Stimulated activated CD4-positive, alpha-beta T cell treated with anti-CD3 and anti-CD28 coated beads, Interleukin-15, amount 100 ng/mL, for 24 hours (primary cell): ENCODE results near the gene THOC7.
A peak's percentile ranks its signal among the peaks of the same experiment; 100 is the strongest.

ENCODE experiments used
- DNase-seq: peaks from one replicate; pipeline ENCODE4 v3.0.0-alpha.2; 2020

Gene THOC7

DNA sequence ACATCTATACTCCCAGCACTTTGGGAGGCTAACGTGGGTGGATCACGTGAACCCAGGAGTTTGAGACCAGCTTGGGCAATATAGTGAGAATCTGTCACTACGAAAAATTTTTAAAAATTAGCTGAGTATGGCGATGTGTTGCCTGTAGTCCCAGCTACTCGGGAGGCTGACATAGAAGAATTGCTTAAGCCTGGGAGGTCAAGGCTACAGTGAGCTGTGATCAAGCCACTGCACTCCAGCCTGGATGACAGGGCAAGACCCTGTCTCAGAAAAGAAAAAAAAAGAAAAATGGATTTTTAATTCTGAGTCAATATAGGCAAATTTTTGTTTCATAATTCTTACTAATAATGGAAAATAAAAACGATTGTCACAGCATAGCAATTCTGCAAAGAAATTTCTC lies 31.2 kb downstream of the THOC7 start:
- no peak for DNase-seq

DNA sequence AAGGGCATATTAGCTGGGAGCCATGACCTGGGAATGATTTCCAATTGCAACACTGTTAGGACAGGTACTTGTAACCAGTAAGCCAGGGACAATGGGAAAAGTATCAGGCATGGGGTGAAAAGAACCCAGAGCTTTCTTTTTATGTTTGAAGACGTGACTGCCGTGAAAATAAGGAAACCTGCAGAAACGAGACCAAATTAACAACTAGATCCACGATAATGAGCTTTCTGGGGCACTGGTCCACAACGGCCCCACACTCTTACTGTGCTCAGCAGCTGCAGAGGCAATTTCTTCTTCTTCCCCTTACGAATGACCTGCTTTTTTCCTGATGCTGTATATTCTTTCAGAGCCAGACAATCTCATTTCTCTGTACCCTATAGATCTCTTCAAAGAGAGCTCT lies 33.1 kb downstream of the THOC7 start:
- no peak for DNase-seq

DNA sequence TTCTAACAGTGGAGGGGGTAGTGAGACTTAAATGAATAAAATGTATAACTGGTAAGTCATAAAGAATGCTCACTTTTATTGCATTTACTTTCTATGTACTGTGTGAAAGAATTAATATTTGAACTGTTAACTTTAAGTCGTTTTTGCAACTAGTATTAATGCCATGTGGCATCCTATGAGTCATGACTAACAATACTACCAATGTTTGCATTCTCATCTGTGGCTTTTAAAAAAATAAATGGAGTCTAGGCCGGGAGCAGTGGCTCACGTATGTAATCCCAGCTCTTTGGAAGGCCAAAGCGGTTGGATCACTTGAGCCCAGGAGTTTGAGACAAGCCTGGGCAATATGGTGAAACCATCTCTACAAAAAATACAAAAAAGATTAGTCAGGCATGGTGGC lies 39.3 kb downstream of the THOC7 start:
- no peak for DNase-seq

DNA sequence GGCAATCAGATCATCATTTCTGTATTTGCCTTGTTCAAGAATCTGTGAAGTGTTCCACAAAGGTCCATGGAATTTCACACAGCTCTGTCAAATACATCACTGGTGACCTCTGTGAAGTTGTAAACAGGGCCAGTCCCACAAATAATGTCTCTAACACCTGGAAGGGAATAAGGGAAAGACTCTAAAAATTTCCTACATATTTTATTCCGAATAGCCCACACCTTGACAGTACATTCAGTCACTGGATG lies 44.5 kb downstream of the THOC7 start, which contains the start of gene C3orf49:
C3orf49 (plus strand) TSS at position 149 of the 248 bp plus-strand sequence. CDS start 173 bp downstream, outside the sequence.
- no peak for DNase-seq

DNA sequence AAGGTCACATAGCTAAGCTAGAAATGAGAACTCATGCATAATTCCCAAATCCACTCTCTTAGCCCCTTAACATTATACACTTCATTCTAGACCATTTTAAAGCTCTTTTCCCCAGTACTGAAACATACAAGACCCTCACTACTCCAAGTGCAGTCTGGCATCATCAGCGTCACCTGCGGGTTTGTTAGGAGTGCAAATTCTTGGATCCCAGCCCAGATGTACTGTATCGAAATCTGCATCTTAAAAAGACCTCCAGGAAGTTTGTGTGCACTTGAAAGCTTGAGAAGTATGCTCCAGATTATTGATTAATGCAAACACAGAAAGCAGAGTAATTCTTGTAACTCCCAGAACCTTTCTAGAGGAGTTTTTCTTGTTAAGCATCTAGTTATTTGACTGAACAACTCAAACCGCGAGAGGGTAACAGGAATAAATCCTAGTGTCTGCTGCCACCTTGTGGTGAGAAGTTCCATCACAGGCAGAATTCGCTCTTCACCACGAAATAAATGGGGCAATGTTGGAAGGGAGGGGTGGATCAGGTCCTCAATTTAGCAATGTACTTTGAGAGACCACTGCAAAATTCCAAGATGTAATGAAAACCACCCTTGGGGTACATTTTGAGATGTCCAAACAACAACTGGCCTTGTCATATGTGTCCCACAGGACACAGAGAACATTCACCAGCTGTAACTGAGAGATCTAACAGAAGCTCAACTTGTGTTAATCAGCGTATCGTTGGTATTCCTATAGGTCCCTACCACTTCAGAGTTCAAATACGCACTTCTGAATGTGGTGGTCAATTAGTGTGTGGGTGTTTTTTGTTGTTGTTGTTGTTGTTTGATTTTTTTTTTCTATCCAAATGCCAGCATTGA lies 45.1 kb downstream of the THOC7 start:
- peak; percentile 65 for DNase-seq

DNA sequence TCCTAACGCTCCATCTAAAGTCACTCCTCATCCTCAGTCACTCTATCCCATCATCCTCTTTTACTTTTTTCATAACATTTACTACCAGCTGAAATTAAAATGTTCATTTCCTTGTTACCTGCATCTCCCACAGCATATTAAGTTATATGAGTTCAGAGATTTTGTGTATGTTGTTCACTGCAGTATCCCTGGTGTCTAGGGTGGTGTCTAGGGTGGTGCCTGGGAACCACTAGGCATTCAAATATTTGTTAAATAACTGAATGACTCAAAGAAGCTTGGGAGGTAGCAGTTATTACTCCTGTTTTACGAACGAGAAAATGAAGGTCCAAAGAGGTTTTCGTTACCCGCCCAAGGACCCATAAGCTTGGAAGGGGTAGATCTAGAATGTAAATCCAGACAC lies 46.4 kb downstream of the THOC7 start:
- no peak for DNase-seq

DNA sequence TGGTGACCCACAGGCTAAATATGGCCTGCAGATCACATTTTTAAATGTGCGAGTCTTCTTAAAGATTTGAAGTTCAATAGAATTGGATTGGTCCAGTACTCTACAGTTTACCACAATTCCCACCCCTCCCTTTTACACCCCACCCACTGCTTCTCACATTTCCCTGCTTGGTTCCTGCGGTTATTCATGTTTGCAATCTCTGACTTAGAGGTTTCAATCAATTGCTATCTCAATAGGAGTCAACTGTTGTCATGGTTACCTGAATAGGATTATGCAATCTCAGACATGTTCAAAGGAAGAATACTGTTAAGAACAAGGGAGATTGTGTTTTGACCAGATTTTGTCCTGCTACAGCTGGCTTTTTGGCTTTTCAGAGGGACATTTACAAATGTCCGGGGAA lies 49.4 kb downstream of the THOC7 start:
- no peak for DNase-seq

DNA sequence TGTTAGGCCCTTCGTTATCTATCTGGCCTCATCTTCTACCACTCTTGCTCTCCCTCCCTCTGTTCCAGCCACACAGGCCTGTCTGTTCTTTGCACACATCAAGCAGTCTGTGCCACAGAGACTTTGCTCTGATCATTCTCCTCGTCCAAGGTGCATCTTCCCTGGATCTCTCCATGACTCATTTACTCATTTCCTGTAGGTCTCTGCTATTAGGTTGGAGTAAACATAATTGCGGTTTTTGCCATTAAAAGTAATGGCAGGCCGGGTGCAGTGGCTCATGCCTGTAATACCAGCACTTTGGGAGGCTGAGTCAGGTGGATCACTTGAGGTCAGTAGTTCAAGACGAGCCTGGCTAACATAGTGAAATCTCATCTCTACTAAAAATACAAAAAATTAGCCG lies 54.0 kb downstream of the THOC7 start:
- DNase-seq: no peak

DNA sequence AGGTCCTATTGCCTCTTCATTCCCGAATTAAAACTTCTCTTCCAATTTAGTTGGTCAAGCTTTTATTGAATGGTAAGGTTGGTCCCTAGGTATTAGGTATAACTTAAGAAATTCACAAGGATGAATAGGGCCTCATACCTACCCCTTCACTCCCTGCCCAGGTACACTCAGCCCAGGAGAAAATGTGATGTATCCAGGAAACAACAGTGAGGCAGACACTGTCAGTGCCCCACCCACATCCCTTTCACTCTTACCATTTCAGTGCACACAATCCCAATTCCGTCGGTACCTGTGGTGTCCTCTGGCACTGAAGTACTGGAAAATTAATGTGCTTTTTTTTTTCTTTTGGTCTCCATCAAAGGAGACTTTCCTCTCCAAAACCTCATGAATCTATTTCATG lies 55.0 kb downstream of the THOC7 start:
- DNase-seq: no peak

DNA sequence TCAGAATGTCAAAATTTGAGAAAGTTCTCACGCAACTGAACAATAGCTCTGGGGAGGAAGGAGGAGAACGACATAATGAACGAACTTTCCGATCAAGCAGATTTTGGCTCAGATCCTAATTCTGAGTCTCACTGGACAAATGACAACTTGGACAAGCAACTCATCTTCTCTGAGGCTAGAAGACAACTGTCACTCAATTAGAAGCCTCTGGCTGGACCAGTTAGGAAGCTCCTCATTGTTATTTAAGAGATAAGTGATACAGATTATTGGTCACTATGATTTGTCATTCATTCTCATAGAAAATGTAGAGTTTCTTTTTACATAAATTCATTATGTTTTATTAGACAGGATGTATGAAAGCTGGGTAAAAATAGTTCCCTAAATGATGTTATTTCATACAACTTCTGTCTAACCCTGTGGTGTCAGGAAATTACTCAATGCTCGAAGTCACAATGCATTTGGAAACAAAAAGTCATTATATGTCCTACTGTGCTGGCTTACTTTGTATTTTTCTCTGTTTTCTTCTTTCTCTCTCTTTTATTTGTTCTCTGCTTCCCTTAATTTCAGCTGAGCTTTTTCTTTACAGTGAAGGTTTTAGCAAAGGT lies 55.5 kb downstream of the THOC7 start:
- DNase-seq: no peak

DNA sequence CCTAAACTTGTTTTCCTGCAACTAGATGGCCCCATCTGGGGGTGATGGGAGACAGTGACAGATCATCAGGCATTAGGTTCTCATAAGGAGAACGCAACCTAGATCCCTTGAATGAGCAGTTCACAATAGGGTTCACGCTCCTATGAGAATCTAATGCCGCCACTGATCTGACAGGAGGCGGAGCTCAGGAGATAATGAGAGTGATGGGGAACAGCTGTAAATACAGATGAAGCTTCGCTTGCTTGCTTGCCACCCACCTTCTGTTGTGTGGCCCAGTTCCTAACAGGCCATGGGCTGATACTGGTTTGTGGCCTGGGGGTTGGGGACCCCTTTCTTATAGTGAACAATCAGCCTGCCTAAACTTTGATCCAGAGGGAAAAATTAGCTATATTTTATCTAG lies 59.7 kb downstream of the THOC7 start:
- no peak for DNase-seq

DNA sequence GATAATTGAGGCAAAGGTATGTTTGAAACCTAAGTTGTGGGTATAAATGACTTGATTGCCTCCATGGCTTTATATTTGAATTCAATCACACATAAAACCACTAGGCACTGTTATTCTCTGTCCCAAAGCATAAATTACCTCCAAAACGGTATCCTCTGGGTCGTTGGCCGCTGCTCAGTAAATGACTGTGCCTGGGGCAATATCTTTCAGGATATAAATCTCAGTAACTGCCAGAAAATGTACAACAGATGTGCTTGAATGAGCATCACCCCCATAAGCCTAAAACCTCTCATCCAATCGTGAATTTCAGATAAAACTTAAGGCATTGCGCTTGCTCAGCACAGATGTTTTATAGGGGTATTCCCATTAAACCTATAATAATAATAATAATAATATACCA lies 63.5 kb downstream of the THOC7 start:
- no peak for DNase-seq

DNA sequence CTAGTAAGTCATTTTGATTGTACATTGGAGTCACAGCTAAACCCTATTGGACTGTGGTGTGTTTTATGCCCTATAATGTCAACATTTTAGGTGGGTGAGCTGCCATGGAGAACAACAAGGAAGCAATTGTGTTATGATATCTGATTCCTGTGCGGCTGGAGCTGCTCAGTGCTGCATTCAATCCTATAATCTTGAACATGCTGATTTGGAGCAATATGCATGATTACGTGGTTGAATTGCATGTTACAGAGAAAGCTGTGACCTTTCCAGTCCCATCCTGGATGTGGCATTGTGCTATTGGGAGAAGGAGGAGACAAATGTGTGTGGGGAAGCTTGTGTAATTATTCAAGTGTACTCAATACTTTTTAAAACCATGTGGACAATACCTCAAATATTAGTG lies 64.7 kb downstream of the THOC7 start:
- no peak for DNase-seq

DNA sequence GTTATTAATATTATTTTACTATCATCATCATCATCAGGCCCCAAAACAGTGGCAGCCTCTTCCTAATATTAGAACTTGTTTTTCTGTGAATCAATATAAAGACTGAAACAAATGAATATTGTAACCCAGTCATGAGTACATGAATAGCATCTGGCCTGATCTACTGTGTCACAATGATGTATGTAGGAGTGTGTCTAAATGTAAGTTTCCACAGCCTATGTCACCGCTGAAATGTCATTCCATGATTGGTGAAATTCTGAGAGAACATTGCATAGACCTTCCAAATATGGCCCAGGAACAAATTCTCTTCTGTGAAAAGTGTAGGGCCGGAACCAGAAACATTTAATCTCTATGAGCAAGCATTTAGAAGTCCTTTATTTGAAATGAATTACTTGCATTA lies 65.1 kb downstream of the THOC7 start:
- no peak for DNase-seq

DNA sequence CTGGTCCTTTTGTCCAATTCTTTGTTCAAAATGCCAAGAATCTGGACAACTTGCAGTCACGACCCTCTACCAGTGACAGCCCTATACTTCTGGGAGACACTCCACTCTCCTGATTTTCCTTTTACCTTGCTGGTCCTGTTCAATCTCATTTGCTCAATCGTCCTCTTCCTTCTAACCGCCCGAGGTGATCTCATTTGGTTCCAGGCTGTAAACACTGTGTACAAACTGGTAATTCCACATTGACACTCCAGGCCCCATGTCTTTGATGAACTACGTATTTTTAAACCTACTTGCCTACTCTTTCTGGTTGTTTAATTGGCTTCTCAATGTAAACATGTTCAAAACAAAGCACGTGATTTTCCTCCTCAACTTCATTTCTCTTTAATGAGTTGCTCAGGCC lies 68.2 kb downstream of the THOC7 start:
- DNase-seq: no peak

DNA sequence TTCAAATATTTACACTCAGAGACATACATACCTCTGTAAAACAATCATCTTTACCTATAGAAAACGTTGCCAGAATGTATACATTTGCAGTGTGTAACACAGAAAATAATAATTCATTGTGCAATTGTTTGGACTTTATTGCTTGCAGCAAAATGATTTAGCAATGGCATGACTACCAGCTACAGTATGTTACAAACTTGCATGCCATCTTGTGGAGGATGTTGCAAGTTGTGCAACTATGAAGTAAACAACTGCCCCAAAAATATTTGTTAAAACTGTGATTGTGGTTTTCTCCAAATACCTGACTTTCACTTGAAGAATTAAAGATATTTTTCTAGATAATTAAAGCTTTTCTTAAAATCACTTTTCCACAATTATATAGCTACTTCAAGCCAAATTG lies 71.6 kb downstream of the THOC7 start:
- no peak for DNase-seq
